Gastroesophageal sphincter (tissue), 3 donors: ENCODE measurements around the gene MIPEP.

Source experiments
- CTCF ChIP-seq, 4 experiments: fragments of 200-600 bp in 2 of 4; fragments of 450-650 bp in 2 of 4; sonication (generic) in 1 of 4; IDR thresholded peaks; one replicate each; pipeline ENCODE4 v1.5.1; 2017 to 2019; ENCODE audit warnings: antibody characterized with exemption in 4 of 4, mild to moderate bottlenecking in 2 of 4, moderate library complexity in 2 of 4
- POLR2A ChIP-seq, 2 donors: fragments of 450-650 bp; IDR thresholded peaks; one replicate each; pipeline ENCODE4 v1.6.1; 2017; ENCODE audit warnings: antibody characterized with exemption in 2 of 2, mild to moderate bottlenecking in 2 of 2, moderate library complexity in 1 of 2
- POLR2AphosphoS5 ChIP-seq: sonication (generic); formaldehyde crosslinking; IDR thresholded peaks from one replicate; pipeline ENCODE4 v1.6.1; 2017; ENCODE audit warnings: antibody characterized with exemption

- TF ChIP-seq CTCF (IDR thresholded peaks at IDR 0.05) = no peak
- no peak for TF ChIP-seq POLR2A (IDR thresholded peaks at IDR 0.05)
- no peak for TF ChIP-seq POLR2AphosphoS5
These were observed 60.3 kb downstream of the MIPEP start for GRCh38 chr13:23828866-23829265.
